GM21717 (cell line): ENCODE results near the gene PRSS33.

Experiments
- ATAC-seq: cut with Tn5 transposase; IDR thresholded peaks from one replicate; pipeline ENCODE4 v1.9.1; 2021; ENCODE audit warnings: mild to moderate bottlenecking, moderate library complexity; ENCODE audit not compliant: unreplicated experiment

The PRSS33 gene

GRCh38 chr16:2821487-2822157 lies 34.3 kb upstream of the PRSS33 start:
- no peak for ATAC-seq

- ATAC-seq, result no peak
These were observed 33.6 kb upstream of the PRSS33 start for GRCh38 chr16:2820836-2821486.

GRCh38 chr16:2819939-2820835 lies 32.8 kb upstream of the PRSS33 start:
- ATAC-seq, result no peak

- no peak for ATAC-seq
These were observed 32.0 kb upstream of the PRSS33 start for GRCh38 chr16:2819179-2819938.

- ATAC-seq, result no peak
These were observed 31.0 kb upstream of the PRSS33 start for GRCh38 chr16:2818272-2818876.

GRCh38 chr16:2817340-2818271 lies 30.2 kb upstream of the PRSS33 start:
- no peak for ATAC-seq

- no peak for ATAC-seq
These were observed 29.5 kb upstream of the PRSS33 start, which contains the start of gene PRSS21 for GRCh38 chr16:2816751-2817339. Gene PRSS21, plus strand, starts transcription at chr16:2817237. Its CDS starts 32 bp downstream, at chr16:2817269.

GRCh38 chr16:2815299-2815771 lies 28.0 kb upstream of the PRSS33 start:
- ATAC-seq, result no peak

- no peak for ATAC-seq
These were observed 27.4 kb upstream of the PRSS33 start for GRCh38 chr16:2814551-2815298.

- no peak for ATAC-seq
These were observed 26.4 kb upstream of the PRSS33 start for GRCh38 chr16:2813771-2814221.

- ATAC-seq, result no peak
These were observed 24.5 kb upstream of the PRSS33 start for GRCh38 chr16:2811703-2812471.

- ATAC-seq, result no peak
These were observed 23.3 kb upstream of the PRSS33 start for GRCh38 chr16:2810651-2811050.

GRCh38 chr16:2809149-2809760 lies 21.9 kb upstream of the PRSS33 start:
- no peak for ATAC-seq

- no peak for ATAC-seq
These were observed 20.8 kb upstream of the PRSS33 start for GRCh38 chr16:2808181-2808580.

GRCh38 chr16:2806286-2806685 lies 18.9 kb upstream of the PRSS33 start:
- ATAC-seq, result no peak

- ATAC-seq, result no peak
These were observed 17.4 kb upstream of the PRSS33 start for GRCh38 chr16:2804728-2805127.
